Ramos (cell line): ENCODE measurements around the gene ZEB1.
"Not testable (repeated sequence)": the region's sequence is repeated elsewhere in the genome, so short reads cannot be mapped to it uniquely, and the experiment has no call there.

ENCODE experiments used
- in situ Hi-C: fragments of 300-500 bp; cut with MboI; formaldehyde crosslinking; loops from one replicate; pipeline ENCODE4 v1.14.3; 2022; ENCODE audit warnings: low sequenced_read_pairs; ENCODE audit not compliant: unreplicated experiment

ZEB1 gene

DNA sequence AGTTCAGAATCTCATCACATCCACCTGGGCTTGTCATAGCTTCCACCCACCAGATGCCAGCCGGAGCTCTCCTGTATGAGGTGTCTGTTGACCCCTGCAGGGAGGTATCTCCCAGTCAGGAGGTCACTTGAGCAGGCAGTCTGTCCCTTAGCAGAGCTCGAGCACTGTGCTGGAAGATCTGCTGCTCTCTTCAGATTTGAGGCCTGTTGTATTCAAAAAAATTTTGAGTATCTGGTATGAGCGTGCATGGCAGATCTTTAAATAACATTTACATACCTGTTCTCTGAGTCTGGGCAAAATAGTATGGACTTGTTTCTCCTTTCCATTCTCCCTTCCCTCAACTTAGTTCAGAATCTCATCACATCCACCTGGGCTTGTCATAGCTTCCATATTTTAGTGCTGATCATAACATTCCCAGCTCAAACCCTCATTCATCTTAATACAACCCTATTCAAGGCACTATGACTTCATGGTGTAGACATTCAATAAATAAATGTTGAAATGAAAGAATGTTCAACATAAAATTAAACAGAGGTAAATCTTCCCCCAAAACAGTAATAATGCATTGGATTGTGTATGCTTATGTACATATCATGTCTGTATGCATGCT lies 249.3 kb downstream of the ZEB1 start:
- in situ Hi-C loops: not testable (repeated sequence)

DNA sequence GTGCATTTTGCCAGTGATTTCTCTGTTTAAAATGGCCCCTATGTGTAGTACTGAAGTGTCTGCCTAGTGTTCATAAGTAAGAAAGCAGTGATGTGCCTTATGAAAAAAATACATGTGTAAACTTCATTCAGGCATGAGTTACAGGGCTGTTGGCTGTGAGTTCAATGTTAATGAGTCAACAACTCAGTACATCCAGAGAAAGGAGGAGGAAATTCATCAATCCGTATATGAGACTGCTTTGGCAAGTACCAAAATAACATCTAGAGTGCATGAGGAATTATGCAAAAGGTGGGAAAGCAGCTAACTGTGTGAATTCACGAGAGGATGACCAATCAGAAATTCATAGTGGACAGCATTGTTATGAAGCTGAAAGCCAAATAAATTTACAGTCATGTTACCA lies 255.6 kb downstream of the ZEB1 start:
- in situ Hi-C loops: no loop called here

DNA sequence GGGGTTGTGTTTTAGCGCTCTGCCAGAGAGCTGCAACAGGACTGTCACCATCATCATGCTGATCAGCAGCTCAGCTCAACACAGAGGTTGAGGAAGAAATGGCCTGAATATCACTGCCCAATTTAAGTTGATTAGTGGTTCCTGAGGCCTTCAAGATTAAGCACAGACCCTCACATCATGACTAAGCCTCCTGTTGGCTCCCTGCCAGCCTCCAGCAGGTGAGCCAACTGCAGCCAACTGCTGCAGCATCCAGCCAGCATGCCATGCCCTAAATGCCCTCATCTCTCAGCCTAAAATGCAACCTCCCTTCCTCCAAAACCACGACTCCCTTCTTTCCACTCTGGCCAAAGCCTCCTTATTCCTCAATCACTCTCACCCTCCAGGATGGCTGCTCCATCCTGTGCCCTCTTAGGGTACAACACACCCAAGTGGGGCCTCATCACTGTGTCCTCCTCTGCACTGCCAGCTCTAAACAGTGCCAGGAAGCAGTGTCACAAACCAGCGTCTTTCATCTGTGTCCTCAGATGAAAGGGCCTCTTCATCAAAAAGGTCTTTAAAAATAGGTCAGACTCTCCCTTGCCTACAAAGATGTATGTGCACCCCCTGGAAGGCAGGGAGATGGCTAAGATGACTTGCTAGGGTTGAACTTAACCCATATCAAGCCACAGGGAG lies 259.3 kb downstream of the ZEB1 start:
- in situ Hi-C loops: no loop called here

DNA sequence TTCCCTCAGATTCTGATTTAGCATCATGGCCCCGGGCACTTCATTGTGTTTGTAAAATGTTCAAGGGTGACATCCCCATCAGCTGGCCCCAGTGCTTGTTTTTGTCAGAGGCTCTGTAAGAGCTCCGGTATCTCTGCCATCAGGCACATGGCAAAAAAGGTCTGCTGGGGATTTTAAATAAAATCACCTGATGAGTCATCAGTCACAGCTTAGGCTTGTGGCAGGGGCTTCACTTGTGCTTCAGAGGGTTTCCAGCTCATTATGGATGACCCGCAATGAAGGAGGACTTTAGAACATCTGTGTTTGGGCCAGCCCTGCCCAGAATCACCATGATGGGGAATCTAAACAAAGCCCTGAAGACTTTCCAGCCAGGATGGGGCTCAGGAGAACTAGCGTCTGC lies 259.9 kb downstream of the ZEB1 start:
- in situ Hi-C loops: no loop called here
